Aorta (tissue), 5 donors: ENCODE data around the gene SUN5. TPM values are rescaled to one million over a fixed set of nuclear protein-coding genes. Genes with fewer than 3 reads are reported as not detected.

ENCODE experiments used
- ATAC-seq: fragments of 200-7000 bp; cut with Tn5 transposase; one replicate; pipeline ENCODE4 v1.9.1; 2022; ENCODE audit warnings: moderate library complexity; ENCODE audit not compliant: low FRiP score
- DNase-seq, 2 donors: peaks; one replicate each; pipeline ENCODE4 v3.0.0-alpha.2; 2020
- H3K27ac ChIP-seq, 2 donors: one replicate each; pipeline ENCODE4 v1.5.1; 2013; ENCODE audit warnings: low read length in 2 of 2, mild to moderate bottlenecking in 2 of 2, moderate library complexity in 2 of 2, control low read depth in 1 of 2, inconsistent platforms in 1 of 2, low read depth in 1 of 2
- H3K27me3 ChIP-seq, 2 donors: one replicate each; pipeline ENCODE4 v1.6.1; 2013; ENCODE audit warnings: control low read depth in 1 of 2, low read length in 1 of 2, mild to moderate bottlenecking in 1 of 2, moderate library complexity in 1 of 2; ENCODE audit not compliant: insufficient read depth in 2 of 2, control insufficient read depth in 1 of 2
- H3K36me3 ChIP-seq, 2 donors: one replicate each; pipeline ENCODE4 v1.6.1; 2013; ENCODE audit warnings: control low read depth in 1 of 2, low read length in 1 of 2, mild to moderate bottlenecking in 1 of 2; ENCODE audit not compliant: insufficient read depth in 2 of 2, control insufficient read depth in 1 of 2
- H3K4me1 ChIP-seq, 2 donors: one replicate each; pipeline ENCODE4 v1.6.1; 2013; ENCODE audit warnings: low read length in 2 of 2, control low read depth in 1 of 2, mild to moderate bottlenecking in 1 of 2, moderate library complexity in 1 of 2; ENCODE audit not compliant: insufficient read depth in 2 of 2, control insufficient read depth in 1 of 2
- H3K4me3 ChIP-seq, 2 donors: one replicate each; pipeline ENCODE4 v1.5.1; 2013; ENCODE audit warnings: low read length in 2 of 2, control low read depth in 1 of 2, mild to moderate bottlenecking in 1 of 2
- H3K9me3 ChIP-seq: one replicate; pipeline ENCODE4 v1.6.1; 2013; ENCODE audit warnings: mild to moderate bottlenecking, low read length; ENCODE audit not compliant: control insufficient read depth
- WGBS, 2 donors: extraction: QIAGEN DNeasy Blood & Tissue Kit; methylation state at CpG; one replicate each; pipeline ENCODE4 v1.1.7; 2013; 5-methylcytosine and 5-hydroxymethylcytosine counted together
- intact Hi-C, 2 donors: fragments of 100-400 bp; cut with DNase I; formaldehyde crosslinking; loops; one replicate each; pipeline versions ENCODE4 v1.14.2 to v1.15.0; 2022
- polyA plus RNA-seq, 2 donors: library from polyadenylated mRNA; stranded (reverse); fragments of 200-250 nt; gene quantifications; one replicate each; pipeline ENCODE4 v1.2.3, GENCODE V29; 2013
- total RNA-seq, 2 donors: library from RNA; stranded (reverse); fragmentation: NEBNext Ultra II Directional; extraction: Animal tissue kit (Norgen Biotek cat#: 25700); gene quantifications; one replicate each; pipeline ENCODE4 v1.2.1, GENCODE V29; 2021
- donor health status: healthy with polysubstance abuse.
- donor health status: Bipolar disorder and iron deficiency.
- donor health status: DM: no; HTN: no; CAD: no.
- donor health status: DM: no; HTN: no; CAD: no.
- donor health status: DM: yes; HTN: yes; CAD: no.

Gene SUN5
- total and polyA plus RNA-seq, 4 donors = not detected

- Histone ChIP-seq H3K27ac (no peak overlapping the region), H3K36me3 (no peaks in the 10 kb centered on the region), H3K9me3 (no peaks in the 10 kb centered on the region), H3K4me3 (no peak overlapping the region), H3K27me3 (no peaks in the 10 kb centered on the region), H3K4me1 (no peaks in the 10 kb centered on the region)
- intact Hi-C loops = no loop called here
- 91 to 92% methylated on average over 15 of the region's 15 CpGs for WGBS, 2 donors
- DNase-seq (no peak), ATAC-seq (no peak)
Observed at GRCh38 chr20:32970115-32970972, 33.9 kb downstream of the SUN5 start.

- no peaks in the 10 kb centered on the region for H3K9me3 ChIP-seq
- H3K27ac ChIP-seq = no peak overlapping the region
- intact Hi-C loops = no loop called here
- H3K36me3 ChIP-seq = no peaks in the 10 kb centered on the region
- no peaks in the 10 kb centered on the region for H3K27me3 ChIP-seq
- no peak overlapping the region for H3K4me3 ChIP-seq
- DNase-seq (no peak), ATAC-seq (no peak)
- 77 to 80% methylated on average over 13 of the region's 13 CpGs for WGBS, 2 donors
- no peaks in the 10 kb centered on the region for H3K4me1 ChIP-seq
Observed at GRCh38 chr20:32969356-32970114, 34.7 kb downstream of the SUN5 start.

GRCh38 chr20:32968478-32969241, 35.6 kb downstream of the SUN5 start:
- Histone ChIP-seq H3K9me3 (no peaks in the 10 kb centered on the region), H3K4me1 (no peaks in the 10 kb centered on the region), H3K27ac (no peak overlapping the region), H3K4me3 (no peak overlapping the region), H3K27me3 (no peaks in the 10 kb centered on the region), H3K36me3 (no peaks in the 10 kb centered on the region)
- ATAC-seq (no peak), DNase-seq (no peak)
- intact Hi-C loops = no loop called here
- 71 to 74% methylated on average over 19 of the region's 19 CpGs for WGBS, 2 donors

GRCh38 chr20:32967961-32968457, 36.2 kb downstream of the SUN5 start:
- Histone ChIP-seq H3K27me3 (no peaks in the 10 kb centered on the region), H3K9me3 (no peaks in the 10 kb centered on the region), H3K27ac (no peak overlapping the region), H3K4me1 (no peaks in the 10 kb centered on the region), H3K4me3 (no peak overlapping the region), H3K36me3 (no peaks in the 10 kb centered on the region)
- intact Hi-C loops = no loop called here
- ATAC-seq (no peak), DNase-seq (no peak)
- WGBS, 2 donors = 87 to 88% methylated on average over 16 of the region's 16 CpGs

GRCh38 chr20:32966881-32967781, 37.1 kb downstream of the SUN5 start:
- Histone ChIP-seq H3K4me3 (no peak overlapping the region), H3K27me3 (no peaks in the 10 kb centered on the region), H3K27ac (no peak overlapping the region), H3K9me3 (no peaks in the 10 kb centered on the region), H3K36me3 (no peaks in the 10 kb centered on the region), H3K4me1 (no peaks in the 10 kb centered on the region)
- intact Hi-C loops = no loop called here
- DNase-seq = no peak
- WGBS, 2 donors = 74 to 77% methylated on average over 16 of the region's 16 CpGs
- no peak for ATAC-seq

GRCh38 chr20:32966382-32966781, 37.9 kb downstream of the SUN5 start:
- Histone ChIP-seq H3K27ac (no peak overlapping the region), H3K9me3 (no peaks in the 10 kb centered on the region), H3K4me1 (no peaks in the 10 kb centered on the region), H3K36me3 (no peaks in the 10 kb centered on the region), H3K27me3 (no peaks in the 10 kb centered on the region), H3K4me3 (no peak overlapping the region)
- intact Hi-C loops = no loop called here
- 81 to 85% methylated on average over 4 of the region's 4 CpGs for WGBS, 2 donors
- ATAC-seq (no peak), DNase-seq (peak in 1 of 2 donors; percentile 33)

GRCh38 chr20:32965581-32966373, 38.5 kb downstream of the SUN5 start:
- no peak overlapping the region for H3K27ac ChIP-seq
- intact Hi-C loops = no loop called here
- peak in 1 of 2 donors; percentile 34 for DNase-seq
- no peaks in the 10 kb centered on the region for H3K27me3 ChIP-seq
- H3K9me3 ChIP-seq = no peaks in the 10 kb centered on the region
- ATAC-seq = no peak
- WGBS, 2 donors = 68% methylated on average over 12 of the region's 12 CpGs
- no peaks in the 10 kb centered on the region for H3K4me1 ChIP-seq
- no peak overlapping the region for H3K4me3 ChIP-seq
- no peaks in the 10 kb centered on the region for H3K36me3 ChIP-seq
